Adipose tissue (tissue), 3 donors: ENCODE data around the gene ETS1. TPM values are rescaled to one million over a fixed set of nuclear protein-coding genes. Genes with fewer than 3 reads are reported as not detected.

ENCODE experiments used
- H3K27ac ChIP-seq: one replicate; pipeline ENCODE4 v1.5.1; 2013; ENCODE audit warnings: low read depth, low read length
- WGBS, 3 donors: extraction: QIAGEN DNeasy Blood & Tissue Kit; methylation state at CpG; one replicate each; pipeline ENCODE4 v1.1.7; 2013; 5-methylcytosine and 5-hydroxymethylcytosine counted together
- polyA plus RNA-seq, 3 donors: library from polyadenylated mRNA; stranded (reverse); fragments of 200-250 nt; gene quantifications; one replicate each; pipeline ENCODE4 v1.2.3, GENCODE V29; 2013
- donor health status: healthy with polysubstance abuse.
- donor health status: Bipolar disorder and iron deficiency.
- donor health status: healthy.

The ETS1 gene
- polyA plus RNA-seq, 3 donors, result 13.7 to 89.4 (median 51.5) TPM

GRCh38 chr11:128501632-128502549 is 85.5 kb downstream of the ETS1 start:
- WGBS, 3 donors, result 42 to 54% (median 53%) methylated on average over 5 of the region's 5 CpGs
- H3K27ac ChIP-seq, result no peak overlapping the region

- H3K27ac ChIP-seq, result no peak overlapping the region
- 59 to 70% (median 60%) methylated on average over 4 of the region's 4 CpGs for WGBS, 3 donors
Measured at GRCh38 chr11:128501008-128501407, 86.3 kb downstream of the ETS1 start.

- WGBS, 3 donors, result 54 to 77% (median 61%) methylated on average over 5 of the region's 5 CpGs
- no peak overlapping the region for H3K27ac ChIP-seq
Measured at GRCh38 chr11:128500493-128500892, 86.9 kb downstream of the ETS1 start.

- WGBS, 3 donors, result 45 to 71% (median 63%) methylated on average over 13 of the region's 13 CpGs
- H3K27ac ChIP-seq, result no peak overlapping the region
Measured at GRCh38 chr11:128499613-128500253, 87.6 kb downstream of the ETS1 start.

GRCh38 chr11:128498721-128499245 is 88.6 kb downstream of the ETS1 start:
- H3K27ac ChIP-seq, result no peak overlapping the region
- 60 to 84% (median 64%) methylated on average over 2 of the region's 2 CpGs for whole genome bisulfite sequencing, 3 donors

GRCh38 chr11:128497776-128498095 is 89.6 kb downstream of the ETS1 start:
- H3K27ac ChIP-seq, result no peak overlapping the region
- whole genome bisulfite sequencing, 3 donors, result 30 to 63% (median 34%) methylated on average over 3 of the region's 3 CpGs

DNA sequence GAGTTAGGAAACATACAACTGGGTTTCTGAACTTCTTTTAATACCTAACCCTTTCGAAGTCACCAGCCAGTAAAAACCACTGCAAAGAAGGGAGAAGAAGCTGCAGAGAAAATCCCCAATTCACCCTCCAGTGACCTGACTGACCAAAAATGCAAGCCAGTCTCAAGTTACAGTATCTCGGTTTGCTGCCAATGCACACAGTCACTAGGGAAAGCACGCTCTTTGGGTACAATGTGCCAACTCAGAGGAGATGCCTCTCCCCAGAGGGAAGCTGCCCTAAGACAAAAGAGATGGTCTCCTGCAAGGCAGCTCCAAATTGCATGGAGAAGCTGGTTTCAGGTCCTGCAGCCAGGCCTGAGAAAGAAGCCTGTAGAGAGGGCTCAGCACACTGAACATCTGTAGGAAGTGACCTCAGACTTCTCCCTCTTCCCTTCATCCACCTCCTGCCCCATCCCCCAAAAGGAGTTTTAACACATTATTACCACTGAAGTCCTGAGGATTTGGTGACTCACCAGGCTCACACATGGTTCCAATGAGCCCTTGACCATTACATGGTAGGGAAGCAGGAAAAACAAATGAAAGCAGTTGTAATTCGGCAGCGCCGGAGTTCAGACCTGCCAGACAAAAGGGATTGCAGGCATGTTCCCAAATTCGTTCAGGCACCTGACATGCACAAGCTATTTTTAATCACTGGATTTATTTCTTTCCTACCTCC is 90.1 kb downstream of the ETS1 start:
- H3K27ac ChIP-seq, result peak overlapping the region; percentile 46
- WGBS, 3 donors, result 24 to 49% (median 32%) methylated on average over 7 of the region's 7 CpGs

- 18 to 36% (median 25%) methylated on average over 4 of the region's 4 CpGs for WGBS, 3 donors
- H3K27ac ChIP-seq, result peak overlapping the region; percentile 76
Measured at GRCh38 chr11:128496692-128497060, 90.7 kb downstream of the ETS1 start.

DNA sequence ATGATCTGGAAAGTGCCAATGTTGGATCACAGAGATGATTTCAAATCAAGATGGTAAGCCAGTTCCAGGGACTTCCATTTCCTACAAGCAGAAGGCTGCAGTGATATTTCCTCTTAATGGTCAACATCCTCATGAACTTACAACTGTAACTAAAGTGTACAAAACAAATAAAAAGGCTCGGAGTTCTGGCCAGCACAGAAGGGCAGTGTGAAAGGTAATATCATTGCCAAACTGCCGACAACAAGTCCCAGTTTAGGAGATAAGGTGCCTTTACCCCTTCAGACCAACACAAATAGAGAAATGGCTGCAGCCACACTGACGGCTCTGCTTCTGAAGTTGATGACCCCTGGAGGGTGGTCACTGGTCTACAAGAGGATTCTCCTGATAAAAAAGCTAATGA is 91.1 kb downstream of the ETS1 start:
- peak overlapping the region; percentile 76 for H3K27ac ChIP-seq
- WGBS, 3 donors, result 13 to 55% (median 40%) methylated on average over 3 of the region's 3 CpGs

DNA sequence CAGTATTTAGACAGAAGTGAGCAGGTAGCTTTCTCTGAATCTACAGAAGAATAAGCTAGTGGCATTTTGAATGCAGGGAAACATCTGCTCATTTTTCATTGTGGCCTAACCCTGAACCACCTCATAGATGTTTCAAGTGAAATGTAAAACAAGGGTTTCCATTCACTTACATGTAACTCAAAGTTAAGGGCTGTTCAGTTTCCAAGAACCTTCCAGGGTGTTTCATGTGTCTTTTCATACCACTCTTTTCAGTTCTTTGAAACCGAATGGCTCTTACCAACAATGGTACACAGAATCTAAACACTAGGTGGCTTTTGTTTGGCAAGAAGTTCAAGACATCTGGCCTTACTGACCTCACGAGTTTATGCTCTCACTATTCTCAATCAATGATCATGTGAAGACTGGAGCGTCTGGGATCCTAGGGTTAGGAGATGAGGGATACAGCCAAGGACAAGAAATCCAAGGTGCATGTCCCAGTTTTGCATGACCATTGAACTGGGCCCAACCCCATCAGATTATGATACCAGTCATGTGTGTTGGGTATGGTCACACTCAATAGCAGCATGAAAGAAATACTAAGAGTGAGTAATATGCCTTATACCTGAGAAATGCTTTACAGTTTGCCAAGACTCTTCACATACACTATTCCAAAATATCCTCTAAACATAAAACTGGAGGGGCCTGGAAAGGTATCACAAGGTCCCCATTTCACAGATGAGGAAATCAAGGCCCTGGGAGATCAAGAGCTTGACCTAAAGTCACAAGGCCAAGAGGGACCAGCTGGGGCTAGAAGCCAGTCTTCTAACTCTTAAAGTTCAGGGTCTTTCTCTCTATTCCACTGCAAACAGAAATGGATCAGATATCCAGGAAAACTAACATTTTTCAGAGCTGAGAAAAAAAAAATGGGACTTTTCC is 92.7 kb downstream of the ETS1 start:
- 67 to 83% (median 72%) methylated on average over 3 of the region's 3 CpGs for WGBS, 3 donors

DNA sequence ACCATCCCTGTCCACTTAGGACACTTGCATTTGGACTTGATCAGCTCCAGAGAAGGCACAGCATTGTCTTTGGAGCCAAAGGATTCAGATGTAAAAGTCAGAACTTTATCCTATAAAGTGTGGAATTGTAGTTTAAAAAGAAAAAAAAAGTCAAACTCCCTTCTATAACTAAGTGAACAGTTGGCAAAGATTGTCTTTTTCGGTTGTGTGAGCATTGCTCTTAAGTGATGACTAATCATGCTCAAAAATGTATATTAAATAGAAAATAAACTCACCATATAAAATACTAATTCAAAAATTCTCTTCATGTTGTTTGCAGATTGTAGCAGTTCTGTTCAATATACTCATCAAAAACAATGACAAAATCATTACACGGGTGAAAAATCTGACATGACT is 93.8 kb downstream of the ETS1 start:
- no peak overlapping the region for H3K27ac ChIP-seq
- 56 to 86% (median 68%) methylated on average over 2 of the region's 2 CpGs for WGBS, 3 donors

More for the DNA sequence above, 92.7 kb downstream of the ETS1 start:
- no peak overlapping the region for H3K27ac ChIP-seq

- no peak overlapping the region for H3K27ac ChIP-seq
- WGBS, 3 donors, result 48 to 69% (median 57%) methylated on average over 5 of the region's 5 CpGs
Measured at GRCh38 chr11:128492903-128493569, 94.3 kb downstream of the ETS1 start.

DNA sequence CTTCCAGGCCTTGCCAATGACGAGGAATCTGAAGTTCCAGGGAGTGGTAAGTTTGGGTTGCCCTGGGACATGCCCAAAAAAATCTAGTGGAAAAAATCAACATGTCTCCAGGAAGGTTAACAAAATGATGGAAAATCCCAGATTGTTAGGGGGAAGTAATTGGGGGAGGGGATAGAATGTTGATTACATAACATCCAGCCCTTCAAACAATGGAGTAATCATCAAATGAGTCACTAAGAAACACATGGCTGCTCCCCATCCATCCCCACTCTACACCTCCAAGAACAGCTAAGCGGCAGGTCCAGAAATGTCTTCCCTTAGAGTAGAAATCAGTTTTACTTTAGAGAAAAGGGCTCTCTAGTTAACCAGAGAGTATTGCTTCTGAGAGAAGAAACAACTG is 94.9 kb downstream of the ETS1 start:
- H3K27ac ChIP-seq, result no peak overlapping the region
- WGBS, 3 donors, result 69 to 85% (median 80%) methylated on average over 2 of the region's 2 CpGs

- H3K27ac ChIP-seq, result no peak overlapping the region
- 46 to 65% (median 56%) methylated on average over 3 of the region's 3 CpGs for WGBS, 3 donors
Measured at GRCh38 chr11:128491195-128491936, 96.0 kb downstream of the ETS1 start.

- no peak overlapping the region for H3K27ac ChIP-seq
- 64 to 80% (median 68%) methylated on average over 3 of the region's 3 CpGs for WGBS, 3 donors
Measured at GRCh38 chr11:128490092-128490491, 97.3 kb downstream of the ETS1 start.

- no peak overlapping the region for H3K27ac ChIP-seq
- WGBS, 3 donors, result 66 to 90% (median 67%) methylated on average over 5 of the region's 5 CpGs
Measured at GRCh38 chr11:128488471-128488870, 98.9 kb downstream of the ETS1 start.

DNA sequence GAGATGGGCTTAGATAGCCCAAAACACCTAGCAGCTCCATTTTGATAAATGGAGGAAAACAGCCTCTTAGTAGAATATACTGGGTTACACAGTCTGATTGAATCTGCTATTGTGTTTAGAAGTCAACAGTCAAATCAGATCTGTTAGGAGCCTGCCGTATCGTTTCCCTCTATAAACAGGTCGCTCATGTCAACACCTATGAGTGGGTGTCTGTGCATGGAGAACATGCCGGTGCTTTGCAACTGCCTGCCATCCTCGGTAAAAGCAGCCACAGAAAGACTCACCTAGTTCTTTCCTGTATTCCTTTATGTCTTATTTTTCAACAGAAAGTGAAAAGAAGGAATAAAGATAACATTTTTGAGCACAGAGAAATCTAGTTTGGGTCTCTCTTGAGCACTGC is 99.4 kb downstream of the ETS1 start:
- 71 to 81% (median 77%) methylated on average over 5 of the region's 5 CpGs for WGBS, 3 donors

More for the DNA sequence above, 99.4 kb downstream of the ETS1 start:
- H3K27ac ChIP-seq, result no peak overlapping the region
